Dermis microvascular lymphatic vessel endothelial cell (primary cell): ENCODE results near the gene NCAPG2. TPM values are rescaled to one million over a fixed set of nuclear protein-coding genes. Genes with fewer than 3 reads are reported as not detected.
A peak's percentile ranks its signal among the peaks of the same experiment; 100 is the strongest.
"Not testable (repeated sequence)": the region's sequence is repeated elsewhere in the genome, so short reads cannot be mapped to it uniquely, and the experiment has no call there.

Experiments
- DNase-seq, 2 donors: peaks; one replicate each; pipeline versions ENCODE4 v3.0.0 to v3.0.0-alpha.2; 2010; ENCODE audit warnings: low read depth in 2 of 2
- total RNA-seq: library from RNA; depleted of rRNA; stranded (reverse); fragments of >200 nt; gene quantifications from 2 replicates; pipeline ENCODE4 v1.2.1, GENCODE V29; 2014

NCAPG2 gene
- total RNA-seq, 1 donor from 2014 or later, result 16.8 TPM

DNA sequence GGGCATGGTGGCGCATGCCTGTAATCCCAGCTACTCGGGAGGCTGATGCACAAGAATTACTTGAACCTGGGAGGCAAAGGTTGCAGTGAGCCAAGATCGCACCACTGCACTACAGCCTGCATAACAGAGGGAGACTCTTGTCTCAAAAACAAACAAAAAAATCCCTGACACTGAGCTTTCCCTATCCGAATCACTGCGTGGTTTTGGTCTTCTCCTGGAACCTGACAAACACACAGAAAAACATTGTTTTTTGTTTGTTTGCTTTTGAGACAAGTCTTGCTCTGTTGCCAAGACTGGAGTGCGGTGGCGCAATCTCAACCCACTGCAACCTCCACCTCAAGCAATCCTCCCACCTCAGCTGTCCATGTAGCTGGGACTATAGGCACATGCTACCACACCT is 66.6 kb downstream of the NCAPG2 start:
- DNase-seq, result no peak

DNA sequence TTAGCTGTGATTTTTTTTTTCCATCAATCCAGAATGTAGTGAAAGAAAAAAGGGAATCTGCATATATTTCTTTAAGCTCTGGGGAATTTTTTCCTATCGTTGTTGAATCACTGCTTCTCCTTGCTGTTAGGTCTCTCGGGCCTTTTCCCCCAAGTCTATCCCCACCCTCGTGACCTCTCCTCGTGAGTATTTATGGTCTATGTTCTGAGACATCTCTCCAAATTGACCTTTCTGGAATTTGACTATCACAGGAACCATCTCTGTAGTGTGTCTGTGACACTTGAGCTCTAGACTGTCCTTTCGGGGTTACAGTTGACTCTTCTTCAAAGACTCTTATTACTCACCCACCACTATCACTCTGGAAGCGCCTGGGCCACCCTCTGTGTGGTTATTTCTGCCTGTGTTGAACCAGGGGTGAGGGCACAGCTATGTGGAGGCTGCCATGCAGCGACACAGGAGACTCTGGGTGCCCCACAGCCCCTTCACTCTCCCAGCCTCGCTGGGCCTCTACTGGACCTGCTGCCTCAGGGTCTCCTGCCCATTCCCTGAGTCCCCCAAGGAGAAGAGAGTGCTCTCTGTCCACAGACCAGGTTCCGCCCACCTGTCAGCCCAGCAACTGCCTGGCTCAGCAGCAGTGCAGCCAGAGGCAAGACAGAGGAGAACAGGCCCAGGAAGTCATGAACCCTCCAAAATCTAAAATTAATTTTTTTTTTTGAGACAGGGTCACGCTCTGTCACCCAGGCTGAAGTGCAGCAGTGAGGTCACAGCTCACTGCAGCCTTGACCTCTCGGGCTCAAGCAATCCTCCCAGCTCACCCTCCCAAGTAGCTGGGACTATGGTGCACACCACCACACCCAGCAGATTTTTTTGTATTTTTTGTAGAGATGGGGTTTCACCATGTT is 71.3 kb downstream of the NCAPG2 start:
- DNase-seq, result no peak

DNA sequence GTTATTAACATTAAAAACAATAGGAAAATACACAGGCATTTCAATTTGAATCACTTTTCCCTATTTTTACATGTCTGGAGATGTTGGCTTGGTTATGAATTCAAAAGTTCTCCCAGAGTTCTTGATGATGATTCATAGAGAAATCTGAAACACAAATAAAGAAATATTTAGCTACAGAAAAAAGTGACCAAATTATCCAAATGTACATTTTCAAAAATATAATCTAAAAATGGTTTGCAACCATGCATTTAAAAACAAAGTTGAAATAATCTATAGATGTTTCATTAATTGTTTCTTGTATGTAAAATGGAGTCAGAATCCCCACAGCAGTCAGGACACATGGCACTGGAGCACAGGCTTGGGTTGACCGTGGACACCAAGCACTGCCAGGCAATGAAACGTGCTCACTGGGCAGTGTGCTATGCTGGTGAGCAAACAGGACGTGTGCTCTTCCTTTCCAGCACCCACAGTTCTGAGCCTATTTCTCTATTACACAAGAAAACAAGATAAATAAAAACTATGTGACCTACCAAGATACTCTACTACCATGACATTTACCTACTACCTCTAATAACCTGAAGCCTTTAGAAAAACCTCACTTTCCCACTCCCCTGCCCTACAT is 72.9 kb downstream of the NCAPG2 start:
- DNase-seq, result peak; percentile 5

DNA sequence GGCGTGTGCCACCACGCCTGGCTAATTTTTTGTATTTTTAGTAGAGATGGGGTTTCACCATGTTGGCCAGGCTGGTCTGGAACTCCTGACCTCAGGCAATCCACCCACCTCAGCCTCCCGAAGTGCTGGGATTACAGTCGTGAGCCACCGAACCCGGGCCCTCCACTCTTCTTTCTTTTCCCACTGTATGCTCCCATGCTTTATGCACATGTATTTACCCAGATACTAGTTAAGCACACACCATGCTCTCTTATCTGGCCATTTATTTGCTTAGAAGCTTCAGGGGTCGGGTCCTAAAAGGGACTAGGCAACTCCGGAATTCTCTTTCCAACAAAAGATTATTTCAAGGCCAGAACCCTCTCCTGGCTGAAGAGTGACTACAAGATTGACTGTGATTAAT is 78.3 kb downstream of the NCAPG2 start:
- not testable (repeated sequence) for DNase-seq

DNA sequence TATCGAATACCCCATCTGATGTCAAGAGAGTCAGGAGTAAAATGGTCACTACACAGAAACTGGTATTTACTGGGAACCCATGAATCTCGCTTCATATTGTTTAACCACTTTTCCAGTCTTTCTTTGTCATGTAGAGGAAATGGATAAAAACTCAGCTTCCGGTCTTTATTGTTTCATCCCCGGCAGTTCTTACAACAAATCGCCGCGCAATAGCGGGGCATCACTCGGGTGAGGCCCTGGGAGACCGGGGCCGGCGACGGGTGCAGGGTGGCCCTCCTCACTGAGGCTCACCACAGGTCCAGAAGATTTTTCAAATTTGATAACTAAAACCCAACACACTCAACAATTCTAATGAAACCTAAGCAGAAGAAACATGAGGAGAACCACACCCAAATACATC is 81.4 kb downstream of the NCAPG2 start:
- DNase-seq, result peak; percentile 29 to 67

DNA sequence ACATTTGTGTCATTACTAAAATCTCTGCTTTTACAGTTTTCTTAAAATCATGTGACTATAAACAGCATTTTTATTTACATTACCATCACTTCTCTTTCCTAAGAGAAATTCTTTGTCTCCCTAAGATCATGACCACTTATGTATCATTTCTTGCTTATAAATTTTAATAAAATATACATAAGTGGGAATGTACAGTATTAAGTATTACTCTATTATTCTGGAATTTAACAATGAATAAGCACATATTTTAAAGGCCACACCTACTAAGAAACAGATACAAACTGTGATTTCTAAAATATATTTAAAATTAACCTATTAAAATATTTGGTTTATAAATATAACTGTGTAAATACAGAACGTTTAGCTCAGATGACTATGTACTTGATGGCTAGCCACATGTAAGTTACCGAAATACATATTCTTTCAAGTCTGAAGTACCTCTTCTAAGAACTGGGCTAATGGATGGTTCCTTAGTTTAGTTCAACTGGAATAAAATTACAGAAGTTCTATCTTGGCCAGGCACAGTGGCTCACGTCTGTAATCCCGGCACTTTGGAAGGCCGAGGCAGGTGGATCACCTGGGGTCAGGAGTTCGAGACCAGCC is 83.7 kb downstream of the NCAPG2 start:
- DNase-seq, result no peak

DNA sequence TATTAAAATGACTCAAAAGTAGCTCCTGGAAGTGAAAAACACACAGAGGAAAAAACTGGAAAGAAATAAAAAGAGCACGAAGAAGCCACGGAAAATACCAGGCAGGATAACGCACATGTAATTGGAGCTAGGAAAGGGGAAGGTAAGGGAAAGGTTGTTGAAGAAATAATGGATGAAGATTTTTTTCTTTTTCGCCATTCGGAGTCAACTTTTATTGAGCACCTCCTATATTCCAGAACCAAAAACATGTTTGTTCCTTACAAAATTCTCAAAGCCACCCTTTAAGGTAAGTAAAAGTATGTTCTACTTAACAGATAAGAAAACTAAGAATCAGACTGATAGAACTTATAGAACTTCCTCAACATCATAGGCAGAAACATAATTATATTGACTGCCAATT is 84.2 kb downstream of the NCAPG2 start:
- no peak for DNase-seq

DNA sequence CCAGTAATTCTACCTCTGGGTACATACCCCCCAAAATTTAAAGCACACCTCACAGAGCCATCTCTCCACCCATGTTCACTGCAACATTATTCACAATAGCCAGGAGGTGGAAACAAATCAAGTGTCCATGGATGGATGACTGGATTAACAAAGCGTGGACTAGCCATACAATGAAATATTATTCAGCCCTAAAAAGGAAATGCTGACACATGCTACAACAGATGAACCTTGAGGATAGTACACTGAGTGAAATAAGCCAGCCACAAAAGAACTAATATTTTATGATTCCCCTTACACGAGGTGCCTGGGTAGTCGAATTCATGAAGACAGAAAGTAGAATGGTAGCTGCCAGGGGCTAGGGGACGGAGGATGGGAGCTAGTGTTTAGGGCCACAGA is 85.9 kb downstream of the NCAPG2 start:
- no peak for DNase-seq

DNA sequence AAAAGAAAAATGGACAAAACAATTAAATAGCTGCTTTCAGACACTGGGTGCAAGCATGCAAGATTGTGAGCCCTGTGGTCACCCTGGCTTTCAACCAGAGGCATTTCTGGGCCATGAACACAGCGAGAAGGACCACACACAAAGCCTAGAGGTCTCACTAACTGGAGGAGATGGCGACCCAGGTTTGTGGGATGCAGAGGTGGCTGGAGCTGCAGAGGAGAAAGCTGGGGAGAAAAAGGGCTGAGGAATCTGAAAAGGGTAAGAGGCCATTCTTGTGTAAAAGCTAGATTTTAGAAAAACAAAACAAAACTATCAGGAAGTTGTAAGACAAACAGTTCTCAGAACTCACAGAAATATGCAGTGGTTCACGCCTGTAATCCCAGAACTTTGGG is 86.9 kb downstream of the NCAPG2 start:
- no peak for DNase-seq

DNA sequence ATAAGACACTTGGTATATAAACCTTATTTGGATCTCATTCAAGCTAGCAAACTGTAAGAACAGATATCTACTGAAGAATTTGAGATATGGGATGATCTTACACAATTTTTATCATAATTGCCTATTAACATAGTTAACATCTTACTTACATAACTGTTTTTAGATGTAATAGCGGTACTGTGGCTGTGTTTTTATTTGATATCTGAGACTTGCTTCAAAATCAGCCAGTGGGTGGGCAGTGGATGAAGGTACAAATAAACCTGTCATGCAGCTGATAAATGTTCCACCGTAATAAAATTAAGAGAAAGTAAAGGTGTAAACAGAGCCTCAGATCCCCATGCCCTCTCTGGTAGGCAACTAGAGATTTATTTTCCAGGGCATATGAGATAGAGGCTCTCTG is 88.6 kb downstream of the NCAPG2 start:
- DNase-seq, result no peak

DNA sequence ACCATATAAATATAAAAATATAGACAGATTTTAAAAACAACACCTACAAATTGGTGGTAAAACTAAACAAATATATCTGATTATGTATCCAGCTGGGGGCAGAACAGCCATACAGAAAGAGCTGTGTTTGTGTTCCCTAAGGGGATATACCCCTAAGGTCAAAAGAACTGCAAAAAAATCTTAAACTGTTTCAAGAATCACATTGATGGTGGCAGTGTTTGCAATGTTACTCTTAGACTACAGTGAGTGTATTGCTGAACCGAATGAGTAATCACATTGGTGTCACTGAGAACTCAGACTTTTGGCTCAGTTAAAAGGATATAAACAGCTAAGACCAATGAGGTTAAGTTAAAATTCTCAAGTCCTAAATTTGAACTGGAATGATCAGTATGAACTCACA is 89.9 kb downstream of the NCAPG2 start:
- no peak for DNase-seq

DNA sequence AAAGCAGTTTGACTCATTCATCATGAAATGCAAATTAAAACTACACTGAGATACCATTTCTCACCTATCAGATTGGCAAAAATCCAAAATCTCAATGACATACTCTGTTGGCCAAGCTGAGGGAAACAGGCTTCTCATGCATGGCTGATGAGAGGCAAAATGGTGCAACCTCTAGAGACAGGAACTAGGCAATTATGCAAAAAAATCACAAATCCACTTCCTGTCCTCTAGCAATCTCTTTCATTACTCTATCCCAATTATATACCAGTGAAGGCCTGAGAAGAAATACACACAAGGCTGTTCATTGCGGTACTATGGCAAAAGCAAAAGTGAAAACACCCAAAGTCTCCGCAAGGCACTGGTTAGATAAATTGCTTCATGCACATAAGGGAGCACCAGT is 91.1 kb downstream of the NCAPG2 start:
- DNase-seq, result no peak

DNA sequence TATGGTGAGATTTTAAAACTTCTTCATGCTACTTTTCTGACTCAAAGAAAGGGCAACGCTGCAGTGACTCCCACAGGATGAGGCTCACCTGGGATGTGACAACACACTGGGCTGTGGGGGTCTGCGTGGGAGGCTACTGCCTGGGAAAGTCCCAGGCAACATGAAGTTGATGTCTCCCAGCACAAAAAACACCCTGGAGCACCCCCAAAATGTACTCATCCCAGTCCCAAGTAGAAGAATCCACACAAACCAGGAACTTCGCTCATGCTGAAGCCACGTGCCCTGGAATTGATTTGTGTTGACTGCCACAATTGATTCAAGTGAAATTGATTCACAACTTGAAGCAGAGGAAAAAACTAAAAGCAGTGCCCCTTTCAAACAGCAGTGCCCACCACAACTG is 92.1 kb downstream of the NCAPG2 start:
- DNase-seq, result no peak

DNA sequence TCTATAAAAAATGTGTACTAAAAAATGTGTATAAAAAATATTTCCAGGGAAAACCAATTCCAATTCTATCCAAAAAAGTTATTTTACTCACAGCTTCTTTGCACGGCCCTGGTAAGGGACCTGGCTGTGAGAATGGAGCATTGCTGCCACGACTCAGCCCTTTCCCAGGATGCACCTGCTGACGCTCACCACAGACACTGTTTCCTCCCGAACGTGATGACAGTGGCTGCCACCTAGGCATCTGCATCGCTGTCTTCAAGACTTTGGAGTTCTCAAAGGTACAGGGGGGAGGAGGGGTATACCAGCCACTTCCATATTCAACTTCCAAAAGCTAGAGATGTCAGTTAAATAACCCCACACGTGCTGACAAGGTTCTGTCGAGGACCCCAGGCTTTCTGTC is 93.1 kb downstream of the NCAPG2 start:
- DNase-seq, result no peak

DNA sequence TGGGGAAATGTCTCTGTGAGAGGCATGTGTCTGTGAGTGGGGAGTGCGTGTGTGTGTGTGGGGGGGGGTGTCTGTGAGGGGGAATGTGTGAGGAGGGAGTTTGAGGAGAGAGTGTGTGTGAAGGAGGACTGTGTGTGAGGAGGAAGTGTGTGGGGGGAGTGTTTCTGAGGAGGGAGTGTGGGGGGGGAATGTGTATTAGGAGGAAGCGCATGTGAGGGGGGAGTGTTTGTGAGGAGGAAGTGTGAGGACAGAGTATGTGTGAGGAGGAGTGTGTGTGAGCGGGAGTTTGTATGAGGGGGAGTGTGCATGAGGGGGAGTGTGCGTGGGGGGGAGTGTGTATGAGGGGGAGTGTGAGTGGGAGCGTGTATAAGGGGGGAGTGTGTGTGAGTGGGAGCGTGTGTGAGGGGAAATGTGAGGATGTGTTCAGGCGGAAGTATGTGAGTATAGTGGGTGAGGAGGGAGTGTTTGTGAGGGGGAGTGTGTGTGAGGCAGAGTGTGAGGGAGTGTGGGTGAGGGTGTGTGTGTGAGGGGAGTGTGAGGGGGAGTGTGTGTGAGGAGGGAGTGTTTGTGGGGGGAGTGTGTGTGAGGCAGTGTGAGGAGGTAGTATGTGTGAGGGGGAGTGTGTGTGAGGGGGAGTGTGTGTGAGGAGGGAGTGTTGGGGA is 95.2 kb downstream of the NCAPG2 start:
- DNase-seq, result no peak

DNA sequence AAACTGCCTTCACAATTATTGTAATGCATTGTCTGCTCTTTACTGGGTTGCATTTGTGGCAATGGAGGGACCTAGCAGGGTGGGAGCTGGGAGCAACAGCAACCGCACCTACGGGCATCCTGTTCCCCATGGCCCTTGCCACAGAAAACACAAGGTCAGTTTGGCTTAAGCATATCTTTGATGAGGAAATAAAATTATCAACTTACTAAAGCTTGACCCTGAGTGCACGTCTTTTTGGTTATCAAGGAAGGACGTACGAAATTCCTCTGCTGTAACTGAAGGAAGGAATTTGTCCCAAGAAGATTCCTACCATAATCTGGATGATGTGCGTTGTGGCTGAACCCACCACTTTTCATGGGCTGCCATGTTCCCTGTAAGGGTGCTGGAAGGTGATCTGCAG is 97.0 kb downstream of the NCAPG2 start:
- DNase-seq, result no peak

DNA sequence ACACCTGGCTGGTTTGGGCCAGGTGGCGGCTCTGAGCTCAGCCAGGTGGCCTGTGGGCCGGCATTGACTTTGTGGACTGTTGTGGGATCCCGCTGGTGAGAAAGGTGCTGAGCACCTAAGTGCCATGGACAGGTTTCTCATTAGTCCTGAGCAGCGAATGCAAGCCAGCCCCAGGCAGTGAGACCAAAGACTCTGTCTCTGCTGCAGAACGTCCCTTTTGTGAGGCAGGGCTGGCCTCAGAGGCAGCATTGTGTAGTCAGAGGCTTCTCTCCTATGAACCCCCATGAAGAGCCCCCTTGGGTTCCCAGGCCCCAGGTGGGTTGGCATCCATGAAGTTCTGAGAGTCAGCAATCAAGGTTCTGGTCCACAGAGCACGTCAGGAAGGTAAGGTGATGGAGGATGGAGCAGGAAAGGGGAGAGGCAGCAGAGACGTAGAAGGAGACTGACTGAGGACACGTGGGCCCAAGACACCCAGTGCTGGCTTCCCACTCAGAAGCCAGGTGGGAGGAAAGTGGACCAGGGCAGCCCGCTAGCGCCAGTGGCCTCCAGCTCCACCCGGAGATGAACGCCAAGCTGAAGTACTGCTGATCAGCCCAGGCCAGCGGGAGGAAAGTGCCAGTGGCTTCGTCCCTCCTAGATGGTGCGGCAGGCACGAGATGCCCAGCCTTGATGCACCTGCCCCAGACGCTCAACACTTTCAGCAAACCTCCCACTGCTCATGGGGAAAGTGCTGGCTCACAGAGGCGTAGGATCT is 97.8 kb downstream of the NCAPG2 start:
- no peak for DNase-seq

DNA sequence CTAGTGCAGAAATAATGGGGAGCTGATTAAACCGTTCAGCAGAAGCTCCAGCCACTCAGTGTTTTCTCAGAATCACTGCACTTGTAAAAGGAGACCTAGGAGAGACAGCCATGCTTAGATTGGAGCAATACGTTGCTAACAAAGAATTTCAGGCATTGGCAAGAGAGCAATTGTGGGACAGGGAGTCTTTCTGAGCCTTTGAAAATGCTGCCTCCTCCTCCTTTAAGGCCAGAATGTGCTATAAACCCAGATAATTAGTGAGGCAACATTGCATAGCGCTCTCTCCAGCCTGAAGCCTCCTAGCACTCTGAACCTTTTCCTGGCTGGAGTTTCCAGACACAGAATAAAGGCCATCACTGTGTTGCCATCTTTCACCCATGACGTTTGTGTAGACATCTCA is 98.5 kb downstream of the NCAPG2 start:
- DNase-seq, result no peak

DNA sequence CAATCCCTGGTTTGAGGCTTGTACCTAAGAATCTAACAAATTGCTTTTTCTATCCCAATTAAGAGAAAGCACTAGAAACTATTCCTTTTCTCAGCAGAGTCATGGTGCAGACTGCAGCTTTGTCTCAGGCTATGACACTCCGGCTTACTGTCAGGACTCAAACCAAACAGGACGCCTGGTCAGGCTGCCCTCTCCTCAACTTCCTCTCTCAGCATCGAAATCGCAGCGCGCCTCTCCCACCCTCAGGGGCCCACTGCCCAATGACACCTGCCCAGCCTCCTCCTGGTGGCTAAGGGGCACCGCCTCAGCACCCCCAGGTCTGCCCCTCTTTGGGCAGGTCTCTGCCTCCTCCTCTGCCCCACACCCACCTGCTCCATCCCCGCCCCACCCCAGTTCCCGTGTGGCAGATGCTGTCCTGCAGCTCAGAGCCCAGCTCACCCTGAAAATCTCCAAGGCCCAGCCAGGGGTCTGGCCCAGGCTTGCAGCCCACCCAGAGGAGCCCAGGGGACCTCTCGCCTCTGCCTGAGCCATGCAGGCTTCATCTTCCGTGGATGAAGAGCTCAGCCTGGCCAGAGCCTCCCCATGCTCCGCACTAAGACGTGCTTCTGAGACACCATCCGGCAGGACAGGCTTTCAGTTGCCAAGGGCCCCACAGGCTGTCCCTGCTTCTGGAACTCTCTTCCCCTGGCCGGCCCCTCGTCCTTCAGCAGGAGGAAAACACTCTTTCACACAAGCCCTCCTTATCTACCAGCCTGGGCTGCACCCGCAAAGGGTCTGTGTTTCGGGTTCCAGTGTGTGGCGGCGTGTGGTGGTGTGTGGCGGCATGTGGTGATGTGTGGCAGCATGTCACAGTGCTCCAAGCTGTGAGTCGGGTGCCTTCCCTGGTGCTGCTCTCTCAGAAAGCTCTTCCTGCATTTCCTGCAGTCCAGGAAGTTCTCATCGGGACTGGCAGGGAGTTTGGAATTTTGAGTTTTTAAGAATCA is 100.5 kb downstream of the NCAPG2 start:
- no peak for DNase-seq
